GM15510 (cell line): Measurements from ENCODE around the gene GADD45G.

ENCODE experiments used
- POLR2A ChIP-seq: IDR thresholded peaks from 3 replicates; pipeline ENCODE4 v1.6.1; 2011; ENCODE audit warnings: borderline replicate concordance; ENCODE audit not compliant: insufficient read length; ENCODE audit errors: extremely low read depth

The GADD45G gene

DNA sequence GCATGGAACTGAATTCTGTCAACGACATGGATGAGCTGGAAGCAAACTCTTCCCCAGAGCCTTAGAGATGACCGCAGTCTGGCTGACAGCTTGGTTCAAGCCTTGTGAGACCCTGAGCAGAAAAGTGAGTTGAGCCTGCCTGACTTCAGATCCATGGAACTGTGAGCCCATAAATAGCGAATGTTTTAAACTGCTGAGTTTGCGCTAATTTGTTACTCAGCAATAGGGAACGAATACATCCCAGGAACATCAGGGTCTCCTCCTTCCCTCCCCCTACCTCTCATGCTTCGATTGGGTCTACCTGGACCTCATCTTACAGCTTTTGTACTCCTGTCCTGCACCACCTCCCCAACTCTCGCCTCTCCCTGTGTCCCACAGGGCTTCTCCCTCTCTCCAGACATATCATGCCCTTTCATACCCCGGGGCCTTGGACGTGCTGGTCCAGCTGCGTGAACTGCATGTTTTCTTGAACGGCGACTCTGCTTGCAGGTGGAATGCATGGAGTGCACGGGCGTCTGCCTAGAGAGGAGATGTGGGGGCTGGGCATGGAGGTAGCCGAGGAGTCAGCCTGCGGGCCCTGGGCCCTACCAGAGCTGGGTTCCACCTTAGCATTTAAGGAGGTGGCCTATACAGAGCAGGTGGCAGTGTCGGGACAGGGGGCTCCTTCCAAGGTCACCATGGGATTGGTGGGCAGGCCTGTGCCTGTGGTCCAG is 7.9 kb downstream of the GADD45G start:
- TF ChIP-seq POLR2A = no peak

DNA sequence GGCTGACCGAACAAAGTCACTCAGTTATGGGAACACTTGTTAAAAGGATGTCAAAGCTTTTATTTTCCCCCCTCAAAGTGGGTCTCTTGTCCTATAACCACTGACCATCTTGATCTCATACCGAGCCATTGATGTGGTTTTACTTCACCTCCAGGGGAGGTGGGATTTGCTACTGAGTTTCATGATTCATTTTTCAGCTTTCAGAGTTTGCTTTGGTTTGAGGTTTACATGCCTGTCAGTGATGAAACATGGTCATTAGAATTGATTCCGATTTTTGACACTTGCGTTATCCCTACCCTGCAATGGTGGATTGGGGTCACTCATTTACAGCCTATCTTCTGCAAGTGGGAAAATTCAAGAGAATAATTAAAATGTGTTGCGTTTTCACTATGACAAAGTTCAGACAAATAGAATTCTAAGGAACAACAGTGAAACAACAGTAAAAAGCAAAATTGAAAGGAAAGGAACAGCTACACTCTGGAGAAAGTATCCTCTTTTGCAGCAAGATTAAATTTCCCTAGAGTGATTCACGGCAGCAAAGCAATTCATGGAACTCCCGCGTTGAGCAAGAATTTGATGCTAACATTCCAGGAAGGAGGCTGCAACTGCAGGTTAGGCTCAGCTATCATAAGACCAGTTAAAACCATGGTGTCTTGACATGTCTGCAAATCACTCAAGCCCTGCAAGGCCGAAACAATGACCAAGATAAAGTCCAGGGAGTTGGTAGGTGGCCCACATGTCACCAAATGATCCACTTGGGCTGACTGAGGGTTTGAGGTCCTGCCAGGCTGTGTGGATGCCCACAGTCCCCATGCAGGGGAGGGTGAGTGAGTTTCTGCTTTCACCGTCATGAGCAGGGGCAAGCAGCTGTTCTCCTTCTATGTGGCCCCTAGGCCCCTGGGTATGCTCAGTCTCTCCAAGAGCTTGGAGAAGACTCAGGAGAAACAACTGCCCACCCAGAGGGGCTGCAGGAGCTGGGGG is 9.4 kb downstream of the GADD45G start:
- TF ChIP-seq POLR2A = no peak

DNA sequence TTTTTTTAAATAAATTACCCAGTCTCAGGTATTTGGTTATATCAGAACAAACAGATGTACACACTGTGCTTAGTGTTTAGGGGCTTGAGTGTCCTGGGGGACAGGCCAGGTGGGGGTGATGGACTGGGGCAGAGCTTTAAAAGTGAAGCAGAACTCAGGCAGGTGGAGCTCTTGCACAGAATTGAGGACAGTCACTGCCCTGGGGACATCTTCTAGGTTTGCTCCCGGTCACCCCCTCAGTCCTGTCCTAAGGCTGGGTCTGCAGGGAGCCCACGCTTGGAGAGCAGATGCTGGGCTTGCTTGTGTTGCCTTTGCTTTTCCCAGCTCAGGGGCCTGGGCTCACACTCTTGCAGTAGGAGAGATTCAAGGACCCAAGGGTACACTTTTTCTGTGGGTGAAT is 10.8 kb downstream of the GADD45G start:
- no peak for TF ChIP-seq POLR2A

DNA sequence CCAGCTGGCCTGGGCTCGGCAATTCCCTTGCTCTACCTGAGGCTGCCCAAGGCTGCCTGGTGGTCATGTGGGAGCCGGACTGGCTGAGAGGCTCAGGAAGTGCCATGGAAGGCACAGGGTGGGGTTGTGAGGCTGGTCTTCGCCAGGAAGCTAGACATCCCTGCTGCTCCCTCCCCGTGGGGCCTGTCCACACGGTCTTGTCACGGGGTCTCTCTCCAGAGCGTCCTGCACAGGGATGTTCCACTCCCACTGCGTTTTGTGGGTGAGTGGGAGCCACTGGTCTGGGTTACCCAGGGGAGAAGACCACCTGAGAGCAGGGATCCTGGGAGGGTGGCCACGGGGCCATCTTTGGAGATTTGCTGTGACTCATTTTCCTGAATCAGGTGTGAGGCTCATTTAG is 11.6 kb downstream of the GADD45G start:
- TF ChIP-seq POLR2A = no peak

DNA sequence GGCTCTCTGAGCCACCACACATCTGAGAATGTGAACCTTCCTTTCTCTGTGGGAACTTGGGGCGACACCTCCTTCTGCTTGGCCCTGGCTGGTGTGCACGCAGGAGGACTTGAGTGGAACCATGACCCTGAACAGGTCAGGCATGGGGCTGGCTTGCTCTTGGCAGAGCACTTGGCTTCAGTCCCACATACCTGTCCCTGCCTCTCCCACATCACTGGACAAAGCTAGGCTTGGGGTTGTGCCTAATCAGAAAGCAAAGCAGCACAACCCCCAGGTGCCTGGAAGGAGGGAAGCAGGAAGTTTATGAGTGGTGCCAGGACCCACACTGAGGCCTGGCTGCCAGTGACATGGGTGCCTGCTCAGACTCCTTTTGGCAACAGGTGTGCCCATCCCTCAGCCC is 13.2 kb downstream of the GADD45G start:
- no peak for TF ChIP-seq POLR2A

DNA sequence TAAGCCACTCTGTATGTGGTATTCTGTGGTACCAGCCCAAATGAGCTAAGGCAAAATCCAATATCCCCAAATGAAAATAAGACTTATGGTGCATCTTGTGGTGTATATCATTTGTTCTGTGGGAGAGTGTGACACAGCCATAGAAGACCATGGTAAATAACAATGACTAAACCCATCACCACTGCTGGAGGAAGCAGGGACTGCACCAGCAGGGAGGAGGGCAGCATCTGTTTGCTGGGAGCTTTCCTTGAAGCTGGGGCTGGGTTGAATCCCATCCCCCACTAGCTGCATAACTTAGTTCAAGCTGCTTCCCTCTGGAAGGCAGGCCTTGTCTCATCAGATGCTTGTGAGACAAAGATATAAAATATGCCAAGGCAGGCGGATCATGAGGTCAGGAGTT is 14.2 kb downstream of the GADD45G start:
- no peak for TF ChIP-seq POLR2A

DNA sequence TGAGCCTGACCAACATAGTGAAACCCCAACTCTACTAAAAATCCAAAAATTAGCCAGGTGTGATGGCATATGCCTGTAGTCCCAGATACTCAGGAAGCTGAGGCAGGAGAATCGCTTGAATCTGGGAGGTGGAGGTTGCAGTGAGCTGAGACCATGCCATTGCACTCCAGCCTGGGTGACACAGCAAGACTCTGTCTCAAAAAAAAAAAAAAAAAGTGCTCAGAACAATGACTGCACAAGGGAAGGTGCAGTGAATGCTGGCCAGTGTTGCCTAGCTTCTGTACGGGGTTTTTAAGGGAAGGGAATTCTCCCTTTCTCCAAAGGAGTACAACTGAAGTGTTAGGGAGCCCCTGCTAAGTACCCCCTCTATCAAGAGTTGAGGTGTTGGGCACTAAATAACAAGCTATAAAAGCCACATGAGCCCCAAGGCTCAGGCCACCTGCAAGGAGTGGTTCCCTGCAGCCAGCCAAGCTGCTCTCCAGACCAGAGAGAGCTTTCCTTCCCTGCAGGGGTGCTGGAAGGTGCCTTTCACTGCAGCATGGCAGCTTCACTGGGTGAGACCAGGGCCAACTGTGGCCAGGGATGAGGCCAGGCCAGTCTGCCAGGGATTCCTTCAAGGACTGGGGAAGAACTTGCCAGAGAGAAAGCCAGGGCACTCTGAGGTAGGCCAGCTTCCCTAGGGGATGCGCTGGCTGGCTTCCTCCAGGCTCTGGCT is 14.8 kb downstream of the GADD45G start:
- TF ChIP-seq POLR2A = no peak

DNA sequence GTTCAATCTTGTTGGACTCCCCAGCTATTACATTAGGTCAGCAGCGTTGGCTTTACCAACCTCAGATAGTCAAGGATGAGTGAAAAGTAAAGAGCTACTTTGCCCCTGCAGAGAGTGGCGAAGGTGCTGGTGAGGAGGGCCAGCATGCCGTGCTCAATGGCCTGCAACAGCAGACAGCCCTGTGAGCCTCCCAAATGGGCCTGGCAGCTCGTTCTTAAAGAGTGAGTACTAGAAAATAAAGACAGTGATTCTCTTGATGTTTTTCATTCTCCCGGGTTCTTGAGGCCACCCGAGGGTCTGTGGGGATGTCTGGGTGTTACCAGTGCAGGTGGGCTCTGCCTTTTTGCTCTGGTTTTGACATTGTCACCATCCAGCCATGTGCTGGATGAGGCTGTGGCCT is 16.2 kb downstream of the GADD45G start:
- TF ChIP-seq POLR2A = no peak

DNA sequence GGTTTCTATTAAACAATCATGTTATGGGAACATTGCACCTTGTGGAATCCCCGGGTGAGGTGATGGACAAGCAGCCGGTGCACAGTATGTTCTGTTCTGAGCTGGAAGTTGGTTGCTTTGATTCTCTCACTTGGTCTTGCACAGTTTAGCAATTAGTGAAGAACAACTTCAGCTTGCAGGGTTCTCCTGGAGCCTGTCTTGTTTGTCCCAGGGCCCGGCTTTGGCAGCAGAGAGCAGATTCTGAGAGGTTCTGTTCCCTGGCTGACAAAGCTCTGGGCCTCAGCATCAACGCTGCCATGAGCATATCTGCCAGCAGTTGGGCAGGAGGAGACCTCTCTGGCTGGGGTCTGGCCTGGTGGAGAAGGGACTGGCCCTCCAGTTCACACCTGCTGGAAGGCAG is 16.9 kb downstream of the GADD45G start:
- TF ChIP-seq POLR2A = no peak

DNA sequence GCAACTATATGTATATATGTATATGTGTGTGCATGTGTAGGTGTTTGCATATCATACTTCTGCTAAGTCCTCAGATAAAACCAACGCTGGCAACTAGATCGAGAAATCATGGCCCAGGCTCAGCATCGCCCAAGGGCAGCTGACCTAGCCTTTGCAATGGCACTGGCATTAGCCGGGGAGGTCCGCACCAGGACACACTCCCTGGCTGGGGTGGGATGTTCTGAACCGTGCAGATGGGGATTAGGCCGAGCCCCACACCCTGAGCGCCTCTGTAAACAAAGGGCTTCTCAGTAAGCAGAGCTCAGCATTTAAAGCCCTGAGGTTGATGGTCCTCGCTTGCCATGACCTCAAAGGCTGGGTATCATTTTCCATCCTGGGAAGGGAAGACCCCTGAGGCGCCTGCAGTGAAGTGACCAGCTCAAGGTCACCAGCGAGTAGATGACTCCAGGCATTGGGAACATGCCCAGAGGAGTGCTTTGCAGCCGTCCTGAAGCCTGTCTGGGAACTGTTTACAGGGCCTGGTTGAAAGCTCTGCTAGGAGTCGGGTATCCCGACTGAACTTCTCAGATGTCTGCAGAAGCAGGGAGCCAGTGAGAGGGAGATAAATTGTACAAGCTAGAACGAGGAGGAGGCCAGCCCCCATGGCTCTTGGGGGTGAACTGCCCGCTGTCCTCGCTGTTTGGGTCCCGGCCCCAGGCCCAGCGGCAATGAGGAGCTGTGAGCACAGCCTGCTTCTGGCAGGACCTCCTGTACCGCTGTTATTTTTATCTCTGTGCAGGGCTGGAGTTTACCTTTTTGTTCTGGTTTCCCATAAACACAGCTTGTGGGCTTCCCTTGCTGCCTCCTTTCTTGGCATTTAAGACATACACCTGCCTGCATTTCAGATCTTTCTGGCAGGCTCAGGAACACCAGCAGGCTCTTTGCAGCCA is 18.4 kb downstream of the GADD45G start:
- no peak for TF ChIP-seq POLR2A

DNA sequence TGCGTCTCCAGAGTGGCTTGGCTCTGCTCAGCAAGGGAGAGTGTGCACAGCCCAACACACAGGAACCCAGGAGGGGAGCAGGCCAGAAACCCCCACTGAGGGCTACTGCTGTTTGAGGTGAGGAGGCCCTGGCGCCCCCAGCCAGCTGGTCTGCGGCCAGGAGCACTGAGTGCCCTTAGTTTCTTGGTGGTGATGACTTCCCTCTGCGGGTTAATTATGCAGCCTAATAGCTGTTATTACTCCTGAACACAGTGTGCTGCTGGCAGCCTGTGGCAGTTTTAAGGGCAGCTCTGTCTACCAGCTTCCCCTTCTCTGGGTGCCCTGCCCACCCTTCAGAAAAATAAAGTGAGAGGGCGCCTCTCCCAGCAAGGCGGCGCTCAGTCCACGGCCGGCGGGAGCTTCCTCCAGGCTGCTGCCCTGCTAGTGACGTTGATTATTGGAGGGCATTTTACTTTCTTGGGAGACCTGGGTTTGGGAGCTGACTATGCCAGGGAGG is 19.2 kb downstream of the GADD45G start:
- TF ChIP-seq POLR2A = no peak

DNA sequence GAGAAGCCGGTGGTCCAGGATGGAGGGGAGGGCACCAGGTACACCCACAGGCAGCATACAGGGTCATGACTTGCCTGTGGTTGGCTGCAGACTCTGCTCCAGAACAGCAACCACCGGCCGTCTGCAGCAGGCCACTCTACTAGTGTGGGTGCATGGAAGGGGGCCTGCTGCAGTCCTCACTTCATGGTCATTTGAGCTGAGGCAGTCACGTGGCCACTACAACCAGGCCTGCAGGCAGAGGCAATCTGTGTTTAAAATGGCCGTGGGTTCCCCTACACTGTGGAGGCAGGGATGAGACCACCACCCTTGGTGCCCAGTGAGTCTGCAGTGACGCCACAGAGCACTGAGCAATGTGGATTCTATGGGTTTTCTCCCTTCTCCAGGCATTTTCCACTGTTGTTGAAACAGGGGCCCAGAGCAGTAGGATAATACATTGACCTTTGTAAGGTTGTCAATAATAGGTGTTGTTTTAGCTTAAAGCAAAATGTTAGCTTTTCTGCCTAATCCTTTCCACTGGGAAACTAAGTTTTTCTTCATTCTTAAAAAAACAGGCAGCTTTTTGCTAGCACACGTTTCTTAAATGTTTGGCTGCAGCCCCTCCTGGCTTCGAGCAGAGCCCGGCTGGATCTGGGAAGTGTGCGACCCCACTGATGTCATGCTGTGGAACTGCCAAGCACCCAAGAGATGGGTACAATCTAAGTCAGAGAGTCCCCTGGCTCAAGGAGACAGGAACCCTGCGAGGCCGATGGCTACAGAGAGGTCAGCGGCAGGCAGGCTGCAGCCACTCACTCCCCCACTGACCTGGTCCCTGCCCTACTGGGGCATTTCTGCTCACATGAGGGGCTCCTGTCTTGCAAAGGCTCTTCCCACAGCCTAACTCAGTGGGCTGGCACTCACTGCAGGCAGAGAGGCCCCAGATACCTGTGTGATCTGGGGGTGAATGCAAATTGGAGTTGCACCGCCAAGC is 21.2 kb downstream of the GADD45G start:
- no peak for TF ChIP-seq POLR2A

DNA sequence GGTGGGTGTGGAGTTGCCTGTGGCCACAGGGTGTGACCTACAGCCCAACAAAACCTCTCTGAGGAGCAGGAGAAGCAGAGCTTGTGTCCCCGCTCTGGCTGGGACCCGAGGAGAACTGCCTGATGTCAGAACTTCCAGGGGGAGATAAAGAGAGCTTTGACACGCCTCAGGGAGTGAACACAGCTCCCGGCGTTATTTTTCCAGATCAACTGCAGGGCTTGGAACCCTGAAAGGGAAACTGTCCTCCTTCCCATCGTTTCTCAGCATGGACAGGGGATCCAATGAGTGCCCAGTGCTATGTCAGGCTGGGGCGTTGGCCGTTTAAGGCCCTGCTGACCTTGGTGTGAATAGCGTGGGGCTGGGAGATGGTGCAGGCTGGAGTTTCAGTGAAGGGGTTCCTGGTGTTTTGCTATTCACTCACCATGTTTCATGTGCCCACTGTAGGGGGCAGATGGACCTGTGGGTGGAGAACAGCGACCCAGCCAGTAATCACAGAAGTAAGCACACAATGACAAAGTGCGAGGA is 22.0 kb downstream of the GADD45G start:
- no peak for TF ChIP-seq POLR2A
